RWPE2 (cell line): ENCODE data around the gene HIGD1C.
"Not testable (repeated sequence)": the region's sequence is repeated elsewhere in the genome, so short reads cannot be mapped to it uniquely, and the experiment has no call there.

Experiments used
- ATAC-seq: fragments of 200-7000 bp; cut with Tn5 transposase; 3 replicates; pipeline ENCODE4 v1.9.1; 2021; ENCODE audit warnings: low read depth
- DNase-seq: peaks from one replicate; pipeline ENCODE4 v3.0.0-alpha.2; 2020; ENCODE audit warnings: low spot score
- H3K27ac ChIP-seq: fragments of 450-650 bp; 2 replicates; pipeline ENCODE4 v1.5.1; 2017; ENCODE audit warnings: mild to moderate bottlenecking; ENCODE audit not compliant: poor library complexity, severe bottlenecking
- H3K27me3 ChIP-seq: fragments of 250-450 bp; sonication (Bioruptor Pico); 2 replicates; pipeline ENCODE4 v1.5.1; 2021; ENCODE audit warnings: mild to moderate bottlenecking, moderate library complexity; ENCODE audit not compliant: insufficient read depth, poor library complexity, severe bottlenecking
- H3K36me3 ChIP-seq: fragments of 250-450 bp; sonication (Bioruptor Pico); 2 replicates; pipeline ENCODE4 v1.5.1; 2020; ENCODE audit warnings: low read depth, mild to moderate bottlenecking, moderate library complexity
- H3K4me1 ChIP-seq: fragments of 250-450 bp; sonication (Bioruptor Pico); 2 replicates; pipeline ENCODE4 v1.5.1; 2021; ENCODE audit warnings: mild to moderate bottlenecking, moderate library complexity; ENCODE audit not compliant: insufficient read depth, poor library complexity, severe bottlenecking
- H3K4me3 ChIP-seq: fragments of 250-450 bp; sonication (Bioruptor Pico); 2 replicates; pipeline ENCODE4 v1.5.1; 2021; ENCODE audit warnings: mild to moderate bottlenecking, moderate library complexity; ENCODE audit not compliant: severe bottlenecking
- H3K9me3 ChIP-seq: fragments of 250-450 bp; sonication (Bioruptor Pico); 2 replicates; pipeline ENCODE4 v1.5.1; 2021; ENCODE audit warnings: mild to moderate bottlenecking, moderate library complexity; ENCODE audit not compliant: severe bottlenecking
- TF ChIP-seq, protein P1 (sequence below): fragments of 450-650 bp; IDR thresholded peaks from one replicate; pipeline ENCODE4 v1.5.1; 2017; ENCODE audit warnings: mild to moderate bottlenecking, moderate library complexity; ENCODE audit not compliant: poor library complexity, severe bottlenecking

HIGD1C gene

DNA sequence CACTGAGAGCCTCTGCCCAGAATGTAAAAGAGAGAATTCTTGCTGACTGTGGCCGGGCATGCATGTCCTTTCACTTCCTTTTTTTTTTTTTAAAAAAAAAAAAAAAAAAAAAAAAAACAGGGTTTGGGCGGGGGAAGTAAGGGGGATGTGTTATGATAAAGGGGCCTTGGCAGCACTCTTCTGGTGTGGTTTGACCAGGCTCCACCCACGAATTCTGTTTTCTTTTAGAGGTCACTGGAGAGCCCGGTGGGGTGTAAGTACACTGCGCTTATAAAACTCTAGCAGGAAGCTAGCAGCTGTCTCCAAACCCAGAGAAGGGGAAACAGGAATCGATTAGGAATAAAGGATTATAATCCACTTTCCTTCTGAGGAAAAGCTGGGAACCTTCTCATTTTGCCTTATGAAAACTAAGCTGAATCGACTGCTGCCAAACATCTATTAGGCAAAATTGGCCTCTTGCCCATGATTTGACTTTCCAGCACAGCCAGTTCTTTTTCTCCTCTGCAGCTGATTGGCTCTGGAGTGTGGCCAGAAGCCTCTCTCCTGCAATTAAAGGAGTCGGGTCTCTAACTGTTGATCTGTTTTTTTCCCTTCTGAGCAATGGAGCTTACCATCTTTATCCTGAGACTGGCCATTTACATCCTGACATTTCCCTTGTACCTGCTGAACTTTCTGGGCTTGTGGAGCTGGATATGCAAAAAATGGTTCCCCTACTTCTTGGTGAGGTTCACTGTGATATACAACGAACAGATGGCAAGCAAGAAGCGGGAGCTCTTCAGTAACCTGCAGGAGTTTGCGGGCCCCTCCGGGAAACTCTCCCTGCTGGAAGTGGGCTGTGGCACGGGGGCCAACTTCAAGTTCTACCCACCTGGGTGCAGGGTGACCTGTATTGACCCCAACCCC lies 27.7 kb upstream of the HIGD1C start:
- TF ChIP-seq, protein P1, sequence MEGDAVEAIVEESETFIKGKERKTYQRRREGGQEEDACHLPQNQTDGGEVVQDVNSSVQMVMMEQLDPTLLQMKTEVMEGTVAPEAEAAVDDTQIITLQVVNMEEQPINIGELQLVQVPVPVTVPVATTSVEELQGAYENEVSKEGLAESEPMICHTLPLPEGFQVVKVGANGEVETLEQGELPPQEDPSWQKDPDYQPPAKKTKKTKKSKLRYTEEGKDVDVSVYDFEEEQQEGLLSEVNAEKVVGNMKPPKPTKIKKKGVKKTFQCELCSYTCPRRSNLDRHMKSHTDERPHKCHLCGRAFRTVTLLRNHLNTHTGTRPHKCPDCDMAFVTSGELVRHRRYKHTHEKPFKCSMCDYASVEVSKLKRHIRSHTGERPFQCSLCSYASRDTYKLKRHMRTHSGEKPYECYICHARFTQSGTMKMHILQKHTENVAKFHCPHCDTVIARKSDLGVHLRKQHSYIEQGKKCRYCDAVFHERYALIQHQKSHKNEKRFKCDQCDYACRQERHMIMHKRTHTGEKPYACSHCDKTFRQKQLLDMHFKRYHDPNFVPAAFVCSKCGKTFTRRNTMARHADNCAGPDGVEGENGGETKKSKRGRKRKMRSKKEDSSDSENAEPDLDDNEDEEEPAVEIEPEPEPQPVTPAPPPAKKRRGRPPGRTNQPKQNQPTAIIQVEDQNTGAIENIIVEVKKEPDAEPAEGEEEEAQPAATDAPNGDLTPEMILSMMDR, result no peak
- Histone ChIP-seq H3K4me1 (peaks cover 8% of the 10 kb centered on the region), H3K4me3 (peak overlapping the region; percentile 19), H3K27ac (peak overlapping the region; percentile 79), H3K9me3 (no peaks in the 10 kb centered on the region), H3K36me3 (no peaks in the 10 kb centered on the region), H3K27me3 (no peaks in the 10 kb centered on the region)
- ATAC-seq (peak; percentile 79), DNase-seq (no peak)

GRCh38 chr12:50925342-50925651 lies 27.0 kb upstream of the HIGD1C start:
- H3K9me3 ChIP-seq, result no peaks in the 10 kb centered on the region
- no peaks in the 10 kb centered on the region for H3K27me3 ChIP-seq
- H3K4me1 ChIP-seq, result peaks cover 8% of the 10 kb centered on the region
- H3K4me3 ChIP-seq, result peak overlapping the region; percentile 19
- H3K36me3 ChIP-seq, result no peaks in the 10 kb centered on the region
- ATAC-seq, result no peak
- DNase-seq, result no peak
- H3K27ac ChIP-seq, result peak overlapping the region; percentile 79
- TF ChIP-seq, protein P1, result no peak

- peaks cover 8% of the 10 kb centered on the region for H3K4me1 ChIP-seq
- H3K27ac ChIP-seq, result no peak overlapping the region
Observed at GRCh38 chr12:50925920-50926319, 26.4 kb upstream of the HIGD1C start.

DNA sequence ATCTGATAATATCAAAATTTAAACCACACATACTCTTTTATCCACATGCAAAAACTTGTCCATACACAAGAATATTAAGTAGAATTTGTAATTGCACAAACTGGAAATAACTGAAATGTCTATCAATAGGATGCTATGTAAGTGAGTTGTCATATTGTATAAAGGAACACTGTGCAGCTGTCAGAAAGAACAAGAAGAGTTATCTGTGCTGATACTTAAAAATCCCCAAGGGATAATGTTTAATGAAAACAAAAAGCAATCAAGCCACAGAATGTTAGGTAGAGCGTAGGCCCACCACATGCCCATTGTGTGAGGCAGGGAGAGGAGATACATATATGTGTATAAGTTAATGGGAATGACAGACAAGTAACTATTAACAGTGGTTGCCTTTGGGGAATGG lies 25.9 kb upstream of the HIGD1C start:
- H3K36me3 ChIP-seq, result no peaks in the 10 kb centered on the region
- TF ChIP-seq, protein P1, result no peak
- peaks cover 8% of the 10 kb centered on the region for H3K4me1 ChIP-seq
- no peak overlapping the region for H3K4me3 ChIP-seq
- no peaks in the 10 kb centered on the region for H3K27me3 ChIP-seq
- DNase-seq, result no peak
- no peak overlapping the region for H3K27ac ChIP-seq
- no peak for ATAC-seq
- no peaks in the 10 kb centered on the region for H3K9me3 ChIP-seq

More at GRCh38 chr12:50925920-50926319, 26.4 kb upstream of the HIGD1C start:
- no peak for DNase-seq
- TF ChIP-seq, protein P1, result no peak
- no peak for ATAC-seq
- Histone ChIP-seq H3K9me3 (no peaks in the 10 kb centered on the region), H3K36me3 (no peaks in the 10 kb centered on the region), H3K4me3 (no peak overlapping the region), H3K27me3 (no peaks in the 10 kb centered on the region)

DNA sequence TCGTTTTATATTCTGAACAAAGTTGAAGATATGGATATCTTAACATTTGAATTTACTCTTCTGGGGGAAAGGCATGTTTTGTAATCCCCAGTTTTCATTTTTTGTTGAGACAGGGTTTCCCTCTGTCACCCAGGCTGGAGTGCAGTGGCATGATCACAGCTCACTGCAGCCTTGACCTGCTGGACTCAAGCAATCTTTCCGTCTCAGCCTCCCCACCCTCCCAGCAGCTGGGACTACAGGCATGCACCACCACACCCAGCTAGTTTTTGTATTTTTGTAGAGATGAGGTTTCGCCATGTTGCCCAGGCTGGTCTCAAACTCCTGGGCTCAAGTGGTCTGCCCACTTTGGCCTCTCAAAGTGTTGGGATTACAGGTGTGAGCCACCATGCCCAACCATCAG lies 25.4 kb upstream of the HIGD1C start:
- ATAC-seq, H3K9me3 ChIP-seq, DNase-seq, H3K27ac ChIP-seq, H3K27me3 ChIP-seq, H3K4me1 ChIP-seq, H3K4me3 ChIP-seq, H3K36me3 ChIP-seq: not testable (repeated sequence)
